HG02763 (cell line): ENCODE measurements around the gene HMGA1.

Source experiments
- ATAC-seq: cut with Tn5 transposase; IDR thresholded peaks from one replicate; pipeline ENCODE4 v1.9.1; 2021; ENCODE audit warnings: mild to moderate bottlenecking, moderate library complexity; ENCODE audit not compliant: unreplicated experiment

Gene HMGA1

DNA sequence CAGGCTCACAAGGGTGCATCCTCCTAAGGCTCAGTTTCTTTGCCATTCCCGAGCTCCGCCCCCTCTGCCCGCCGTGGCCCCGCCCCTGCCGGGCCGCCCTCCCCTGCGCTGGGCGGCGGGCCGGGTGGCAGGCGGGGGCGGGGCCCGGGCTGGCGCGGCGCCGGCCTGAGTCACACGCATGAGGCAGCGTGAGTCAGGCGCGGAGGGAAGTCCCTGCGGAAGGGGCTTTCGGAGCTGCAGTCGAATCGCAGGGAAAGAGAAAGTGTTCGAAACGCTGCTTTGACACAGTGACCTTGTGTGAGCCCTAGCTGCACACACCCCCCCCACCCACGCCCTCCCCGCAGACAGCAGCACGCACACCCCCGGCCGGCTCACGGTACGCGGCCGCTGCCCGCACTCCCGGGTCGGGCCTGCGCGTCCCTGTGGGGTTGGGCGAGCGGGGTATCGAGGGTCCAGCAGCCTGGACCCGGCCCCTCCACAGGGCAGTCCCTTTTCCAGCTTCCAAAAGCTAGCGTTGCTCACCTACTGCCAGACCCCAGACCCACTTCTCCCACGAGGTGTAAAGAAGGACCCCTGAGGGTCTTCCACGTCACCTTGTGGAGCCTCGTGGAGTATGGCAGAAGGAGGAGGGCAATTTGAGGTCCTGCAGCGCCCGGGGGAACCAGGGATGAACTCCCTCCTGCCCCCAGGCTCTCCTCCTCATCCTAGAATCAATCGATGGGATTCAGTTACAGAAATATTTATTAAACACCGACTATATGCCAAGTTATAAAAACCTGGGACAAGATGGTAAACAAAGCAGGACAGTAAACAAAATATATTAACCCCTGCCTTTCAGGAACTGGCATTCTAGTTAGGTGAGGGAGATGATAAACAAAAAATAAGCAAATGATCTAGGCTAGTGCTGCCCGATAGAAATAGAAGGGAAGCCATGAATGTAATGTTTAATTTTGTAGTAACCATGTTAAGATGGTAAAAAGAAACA, 12.4 kb upstream of the HMGA1 start:
- peak; percentile 90 for ATAC-seq

DNA sequence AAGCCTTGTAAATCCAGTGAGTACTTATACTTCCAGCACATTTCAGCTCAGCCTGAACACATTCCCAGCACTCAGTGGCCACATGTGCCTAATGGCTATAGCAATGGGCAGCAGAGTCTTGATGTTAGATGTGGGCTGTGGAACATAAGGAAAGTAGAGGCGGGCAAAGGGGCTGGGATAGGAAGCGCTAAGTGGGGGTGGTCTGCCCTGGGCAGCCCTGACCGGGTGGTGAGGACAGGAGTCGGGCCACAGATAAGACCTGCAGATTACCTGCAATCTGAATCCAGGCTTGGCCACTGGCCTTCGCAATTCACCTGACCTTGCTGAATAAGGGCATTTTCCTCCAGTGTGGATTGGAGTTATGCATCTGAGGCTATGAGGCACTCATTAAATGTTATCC, 11.1 kb upstream of the HMGA1 start:
- ATAC-seq: no peak

DNA sequence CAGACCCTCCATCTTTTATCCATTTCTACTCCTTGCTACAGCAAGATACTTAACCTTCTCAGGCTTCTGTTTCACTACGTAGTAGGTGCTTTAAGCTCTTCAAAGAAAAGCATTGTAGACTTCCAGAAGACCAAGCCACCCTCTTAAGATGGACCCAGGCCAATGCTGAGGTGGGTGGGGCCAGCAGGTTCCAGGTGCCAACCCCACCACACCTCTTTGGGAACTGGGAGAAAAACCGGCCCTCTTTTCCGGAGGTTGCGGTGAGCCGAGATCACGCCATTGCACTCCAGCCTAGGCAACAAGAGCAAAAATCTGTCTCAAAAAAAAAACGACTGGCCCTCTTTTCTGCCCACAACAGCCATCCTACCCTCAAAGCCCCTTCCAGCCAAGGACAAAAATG, 10.6 kb upstream of the HMGA1 start:
- ATAC-seq: no peak

DNA sequence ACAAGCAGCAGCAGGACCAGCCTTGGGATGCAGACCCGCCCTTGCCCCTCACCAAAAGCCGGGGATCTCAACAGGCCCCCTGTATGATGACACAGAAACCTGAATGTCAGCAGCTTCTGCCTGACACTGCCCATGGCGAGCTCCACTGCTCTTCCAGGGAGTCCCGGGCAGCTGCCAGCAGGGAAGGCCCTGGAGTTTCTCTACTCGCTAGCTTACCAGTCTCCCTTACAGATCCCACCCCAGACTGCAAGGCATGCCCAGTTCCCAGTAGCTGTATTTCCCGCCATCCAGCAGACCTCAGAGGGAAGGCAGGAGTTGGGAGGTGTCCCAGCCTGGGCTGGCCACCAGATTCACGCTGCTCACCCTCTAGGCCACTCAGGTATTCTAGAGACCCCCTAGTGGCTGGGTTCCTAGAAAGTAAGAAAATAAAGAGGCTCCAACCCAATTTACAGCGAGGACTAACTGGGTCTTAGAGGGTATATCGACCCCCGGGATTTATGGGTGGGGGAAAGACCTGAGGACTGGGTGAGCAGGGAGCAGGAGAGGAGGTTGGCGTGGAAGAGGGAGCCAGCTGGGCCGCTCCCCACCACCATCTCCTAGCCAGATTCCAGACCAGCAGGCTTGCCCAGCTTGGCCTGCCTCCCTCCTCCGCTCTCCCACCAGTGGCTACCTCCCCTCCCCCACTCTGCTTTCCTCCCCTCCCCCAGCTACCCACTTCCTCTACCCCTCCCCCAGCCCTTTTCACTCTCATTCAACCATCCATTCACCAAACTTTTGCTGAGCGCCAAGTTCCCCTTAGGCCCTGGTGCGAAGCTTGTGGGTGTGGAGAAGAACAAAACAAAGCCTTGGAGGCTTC, 9.7 kb upstream of the HMGA1 start:
- ATAC-seq: no peak

DNA sequence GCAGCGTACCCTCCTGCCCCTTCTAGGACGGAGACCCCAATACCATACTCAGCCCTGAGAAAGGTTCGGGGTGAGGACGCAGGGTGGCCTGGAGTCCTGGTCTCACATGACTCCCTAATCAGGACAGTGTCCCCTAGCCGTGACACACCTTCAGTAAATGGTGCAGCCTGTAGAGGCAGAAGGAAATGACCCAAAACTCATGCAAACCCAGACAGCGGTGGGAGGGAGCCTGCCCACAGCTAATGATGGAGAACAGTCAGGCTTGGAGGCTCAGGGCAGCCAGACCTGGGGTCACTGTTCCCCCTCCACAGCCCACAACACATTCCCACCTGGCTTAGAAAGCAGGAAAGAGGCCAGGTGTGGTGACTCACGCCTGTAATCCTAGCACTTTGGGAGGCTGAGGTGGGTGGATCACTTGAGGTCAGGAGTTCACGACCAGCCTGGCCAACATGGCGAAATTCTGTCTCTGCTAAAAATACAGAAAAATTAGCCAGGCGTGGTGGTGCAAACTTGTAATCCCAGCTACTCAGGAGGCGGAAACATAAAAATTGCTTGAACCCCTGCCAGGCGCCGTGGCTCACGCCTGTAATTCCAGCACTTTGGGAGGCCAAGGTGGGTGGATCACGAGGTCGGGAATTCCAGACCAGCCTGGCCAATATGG, 8.8 kb upstream of the HMGA1 start:
- no peak for ATAC-seq

DNA sequence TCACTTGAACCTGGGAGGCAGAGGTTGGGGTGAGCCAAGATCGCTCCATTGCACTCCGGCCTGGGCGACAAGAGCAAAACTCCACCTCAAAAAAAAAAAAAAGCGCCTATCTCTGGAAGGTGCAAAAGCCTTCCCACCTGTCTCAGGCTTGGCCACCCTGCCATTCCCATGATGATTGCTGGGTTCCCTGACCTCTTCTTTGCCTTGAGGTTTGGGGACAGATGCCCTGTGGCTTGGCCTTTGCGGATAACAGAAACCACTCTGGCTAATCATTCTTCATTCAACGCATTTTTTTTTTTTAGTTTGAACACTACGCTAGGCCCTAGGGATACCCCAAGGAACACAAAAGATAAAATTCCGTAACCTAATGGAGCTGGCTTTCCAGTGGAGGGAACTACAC, 6.8 kb upstream of the HMGA1 start:
- ATAC-seq: no peak

DNA sequence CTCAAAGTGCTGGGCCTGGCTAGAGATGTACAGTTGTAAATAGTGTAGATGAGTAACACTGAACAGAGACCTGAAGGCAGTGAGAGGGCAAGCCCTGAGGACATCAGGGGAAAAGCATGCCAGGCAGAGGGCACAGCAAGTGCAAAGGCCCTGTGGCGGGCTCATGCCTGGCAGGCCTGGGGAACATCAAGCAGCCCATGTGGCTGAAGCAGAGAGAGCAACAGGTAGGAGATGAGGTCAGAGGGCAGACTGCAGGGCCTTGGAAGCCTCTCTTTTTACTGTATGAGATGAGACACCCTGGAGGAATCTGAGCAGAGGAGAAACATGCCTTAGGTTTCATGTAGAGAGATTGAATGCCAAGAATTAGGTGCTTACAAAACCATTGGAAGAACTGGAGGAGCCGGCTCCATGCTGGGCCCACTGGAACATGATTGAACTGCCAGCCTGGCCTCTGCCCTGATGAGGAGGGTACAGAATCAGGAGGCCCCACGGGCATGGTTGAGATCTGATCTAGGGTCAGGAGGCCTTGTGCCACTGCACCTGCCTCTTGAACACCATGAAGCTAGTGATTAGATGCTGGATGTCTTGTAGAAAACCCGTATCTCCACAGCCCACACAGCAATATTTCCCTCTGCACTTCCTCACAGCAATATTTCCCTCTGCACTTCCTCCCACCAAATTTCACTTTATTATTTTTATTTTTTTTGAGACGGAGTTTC, 5.9 kb upstream of the HMGA1 start:
- no peak for ATAC-seq

DNA sequence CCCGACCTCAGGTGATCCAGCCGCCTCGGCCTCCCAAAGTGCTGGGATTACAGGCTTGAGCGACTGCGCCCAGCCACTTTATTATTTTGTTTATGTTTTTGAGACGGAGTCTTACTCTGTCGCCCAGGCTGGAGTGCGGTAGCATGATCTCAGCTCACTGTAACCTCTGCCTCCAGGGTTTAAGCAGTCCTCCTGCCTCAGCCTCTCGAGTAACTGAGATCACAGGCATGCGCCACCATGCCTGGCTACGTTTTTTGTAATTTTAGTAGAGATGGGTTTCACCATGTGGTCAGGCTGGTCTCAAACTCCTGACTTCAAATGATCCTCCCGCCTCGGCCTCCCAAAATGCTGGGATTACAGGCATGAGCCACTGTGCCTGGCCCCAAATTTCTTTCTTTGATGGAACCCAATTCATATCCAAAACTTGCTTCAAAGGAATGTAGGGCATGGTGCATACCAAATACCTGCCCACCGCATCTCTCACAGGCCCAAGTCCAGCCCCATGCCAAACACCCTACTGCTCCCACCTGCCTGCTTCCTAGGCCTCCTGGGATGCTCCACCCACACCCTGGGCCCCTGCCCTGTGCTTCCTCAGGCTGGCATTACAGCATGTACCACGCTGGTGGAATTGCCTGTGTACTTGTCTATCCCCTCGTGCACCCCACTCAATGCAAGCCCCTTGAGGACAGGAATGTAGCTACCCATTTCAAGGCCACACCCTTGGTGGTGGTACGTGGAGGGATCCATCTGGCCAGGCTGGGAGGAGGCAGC, 4.9 kb upstream of the HMGA1 start:
- no peak for ATAC-seq

DNA sequence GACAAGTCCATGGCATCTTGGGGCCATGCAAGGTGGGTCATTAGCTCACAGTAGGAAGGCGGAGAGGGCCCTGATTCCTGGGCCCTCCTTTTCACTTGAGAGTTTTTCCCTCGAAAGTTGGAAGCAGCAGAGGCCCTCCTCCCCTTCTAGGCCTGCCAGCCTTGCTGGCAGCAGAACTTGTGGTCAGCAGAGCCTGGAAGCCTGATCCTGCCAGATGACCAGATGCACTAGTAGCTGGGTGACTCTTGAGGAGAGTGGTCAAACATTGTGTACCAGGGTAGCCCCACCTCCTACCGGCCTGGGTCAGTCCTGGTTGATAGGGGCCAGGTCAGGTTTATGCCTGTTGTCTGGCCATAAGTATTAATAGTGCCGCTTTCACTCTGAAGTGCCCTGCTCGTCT, 3.8 kb upstream of the HMGA1 start:
- no peak for ATAC-seq

DNA sequence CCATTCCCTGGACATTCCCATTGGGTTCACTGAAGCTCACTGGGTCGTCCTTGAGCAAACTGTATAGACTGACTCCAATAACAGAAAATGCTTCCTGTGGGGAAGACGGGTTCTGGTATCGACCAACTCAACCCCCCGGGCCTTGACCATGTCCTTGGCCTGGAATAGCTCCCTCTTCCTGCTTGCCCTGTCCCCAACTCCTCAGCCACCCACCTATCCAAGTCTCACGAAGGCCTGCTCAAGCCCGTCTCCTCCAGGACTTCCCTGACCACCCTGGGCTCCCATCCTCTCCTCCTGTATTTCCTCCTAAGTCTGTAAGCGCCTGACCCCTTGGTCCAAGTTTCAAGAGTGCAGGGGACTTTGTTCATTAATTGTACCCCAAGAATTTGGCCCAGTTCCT, 2.8 kb upstream of the HMGA1 start:
- no peak for ATAC-seq

DNA sequence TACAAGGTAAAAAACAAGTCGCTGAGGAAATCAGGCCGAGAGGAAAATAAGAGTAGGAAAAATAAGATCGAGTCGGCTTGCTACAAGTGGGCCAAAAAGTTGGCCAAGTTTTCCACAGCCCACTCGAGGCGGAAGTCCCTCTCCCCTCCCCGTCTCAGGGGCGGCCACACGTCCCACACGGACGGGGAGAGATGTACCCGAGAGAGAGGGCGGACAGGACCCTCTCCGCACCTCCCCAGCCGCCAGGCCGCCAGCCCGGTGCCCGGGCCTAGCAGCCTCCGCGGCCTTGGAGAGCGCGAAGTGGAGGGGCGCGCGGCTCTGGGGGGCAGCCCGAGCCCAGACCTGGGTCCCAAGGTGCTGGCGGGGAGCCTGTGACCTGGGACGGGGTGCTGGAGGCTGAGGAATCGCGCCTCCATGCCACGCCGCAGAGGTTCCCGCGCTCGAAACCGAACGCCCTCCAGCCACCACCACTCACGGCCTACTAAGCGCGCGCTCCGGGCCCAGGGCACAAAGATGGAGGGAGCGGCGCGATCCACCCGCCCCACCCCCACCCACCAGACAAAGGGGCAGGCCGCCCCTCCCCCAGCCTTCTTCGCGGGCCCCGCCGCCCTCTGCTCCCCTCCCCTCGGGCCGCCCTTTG, 1.9 kb upstream of the HMGA1 start:
- ATAC-seq: no peak

DNA sequence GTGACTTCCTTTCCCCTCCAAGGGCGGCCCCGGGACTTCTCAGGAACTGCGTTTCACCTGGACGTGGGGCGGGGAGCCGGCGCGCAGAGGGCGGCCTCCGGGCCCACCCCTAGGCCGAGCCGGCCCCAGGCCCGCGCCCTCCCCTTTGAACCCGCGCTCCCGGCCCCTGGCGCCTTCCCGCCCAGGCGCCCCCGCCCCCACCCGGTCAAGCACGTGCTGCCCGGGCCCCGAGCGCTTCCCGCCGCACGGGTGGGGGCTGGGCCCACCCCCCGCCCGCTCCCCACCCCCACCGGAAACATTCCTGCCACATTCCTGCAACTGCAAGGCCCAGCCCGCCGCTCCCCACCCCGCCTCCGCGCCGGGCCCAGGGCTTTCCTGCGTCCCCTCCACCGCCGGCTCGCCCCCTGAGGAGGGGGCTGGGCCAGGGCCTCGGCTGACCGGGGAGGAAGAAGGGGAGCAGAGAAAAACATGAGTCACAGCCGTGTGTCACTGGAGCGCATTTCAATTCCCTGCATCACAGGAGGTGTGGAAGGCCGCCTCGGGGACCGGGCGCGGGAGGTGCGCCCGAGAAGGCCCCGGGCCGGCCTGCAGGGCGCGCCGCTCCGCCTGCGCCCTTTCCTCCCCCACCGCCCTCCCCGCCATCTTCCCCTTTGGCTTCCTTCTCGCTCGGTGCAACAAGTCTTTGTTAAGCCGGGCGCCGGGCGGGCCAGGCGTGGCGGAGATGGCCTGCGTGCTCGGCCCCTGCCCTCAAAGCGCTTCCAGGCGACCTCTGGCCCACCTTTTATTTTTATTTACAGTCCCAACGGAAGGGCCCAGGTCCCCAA, 1.2 kb upstream of the HMGA1 start:
- ATAC-seq: no peak

DNA sequence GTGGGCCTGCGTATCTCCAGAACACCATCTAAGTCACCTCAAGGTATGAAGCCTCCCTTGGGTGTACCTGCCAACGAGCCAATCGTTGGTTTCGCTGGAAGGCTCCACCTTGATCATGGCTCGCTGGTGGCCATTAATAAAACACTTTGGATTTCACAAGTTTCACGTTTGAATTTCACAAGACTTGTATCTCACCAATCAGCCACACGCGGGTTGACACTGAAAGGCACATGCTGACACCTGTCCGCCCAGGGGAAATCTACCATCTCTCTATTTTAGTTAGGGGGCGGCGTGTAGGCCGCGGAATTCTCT, 586 bp upstream of the HMGA1 start:
- peak; percentile 1 for ATAC-seq

DNA sequence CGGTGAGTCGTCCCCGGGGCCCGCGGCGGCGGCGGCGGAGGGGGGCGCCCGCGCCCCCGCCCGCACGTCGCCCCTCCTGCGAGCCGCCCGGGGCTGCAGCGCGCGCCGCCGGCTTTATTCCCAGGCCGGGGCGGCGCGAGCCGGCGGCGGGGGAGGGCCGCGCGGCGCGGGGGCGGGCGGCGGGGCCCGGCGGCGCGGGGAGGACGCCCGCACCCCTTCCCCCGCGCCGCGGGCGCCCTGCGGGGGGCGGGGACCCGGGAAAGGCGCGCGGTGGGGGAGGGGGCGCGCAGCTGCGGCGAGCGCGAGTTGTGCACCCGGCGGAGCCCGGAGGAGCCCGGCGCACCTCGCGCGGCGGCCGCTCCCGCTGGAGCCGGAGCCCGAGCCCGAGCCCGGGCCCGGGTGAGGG, 646 bp downstream of the HMGA1 start:
- peak; percentile 19 for ATAC-seq

DNA sequence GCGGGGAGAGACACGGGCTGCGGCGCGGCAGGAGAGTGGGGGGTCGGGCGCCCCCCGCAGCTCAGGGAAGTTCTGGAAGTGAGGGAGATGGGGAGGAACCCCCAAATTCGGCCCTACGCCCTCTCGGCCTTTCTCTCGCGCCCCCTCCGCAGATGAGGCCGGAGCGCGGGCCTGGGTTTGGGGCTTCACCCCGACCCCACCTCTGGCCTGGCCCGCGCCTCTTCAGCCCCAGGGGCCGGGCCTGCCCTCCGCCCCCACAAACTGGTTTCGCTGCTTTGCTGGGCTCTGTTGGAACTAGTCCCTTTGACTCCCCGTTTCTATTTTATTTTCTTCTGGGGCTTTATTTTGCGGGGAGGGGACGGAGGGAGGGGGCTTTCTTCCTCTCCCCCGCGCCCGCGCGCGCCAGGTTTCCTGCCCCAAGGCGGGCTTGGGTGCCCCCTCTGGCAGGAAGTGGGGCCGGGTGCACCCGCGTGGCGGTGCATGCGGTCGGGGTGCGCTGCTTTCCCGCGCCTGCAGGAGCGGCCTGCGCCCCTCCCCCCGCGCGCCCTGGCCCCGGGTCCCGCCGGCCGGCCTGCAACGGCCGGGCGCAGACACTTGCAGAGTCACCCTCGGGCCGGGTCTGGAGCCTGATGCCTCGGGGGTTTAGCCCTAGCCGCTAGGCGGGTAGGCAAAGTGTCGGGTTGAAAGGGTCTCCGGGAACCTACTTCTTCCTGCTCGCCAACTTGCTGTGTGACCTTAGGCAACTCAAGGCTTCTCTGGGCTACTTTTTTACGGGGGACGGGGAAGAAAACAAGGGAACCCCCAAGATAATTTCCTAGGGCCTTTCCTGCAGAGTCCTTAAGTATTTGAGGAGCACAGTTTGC, 1.3 kb downstream of the HMGA1 start:
- peak; percentile 0 for ATAC-seq

DNA sequence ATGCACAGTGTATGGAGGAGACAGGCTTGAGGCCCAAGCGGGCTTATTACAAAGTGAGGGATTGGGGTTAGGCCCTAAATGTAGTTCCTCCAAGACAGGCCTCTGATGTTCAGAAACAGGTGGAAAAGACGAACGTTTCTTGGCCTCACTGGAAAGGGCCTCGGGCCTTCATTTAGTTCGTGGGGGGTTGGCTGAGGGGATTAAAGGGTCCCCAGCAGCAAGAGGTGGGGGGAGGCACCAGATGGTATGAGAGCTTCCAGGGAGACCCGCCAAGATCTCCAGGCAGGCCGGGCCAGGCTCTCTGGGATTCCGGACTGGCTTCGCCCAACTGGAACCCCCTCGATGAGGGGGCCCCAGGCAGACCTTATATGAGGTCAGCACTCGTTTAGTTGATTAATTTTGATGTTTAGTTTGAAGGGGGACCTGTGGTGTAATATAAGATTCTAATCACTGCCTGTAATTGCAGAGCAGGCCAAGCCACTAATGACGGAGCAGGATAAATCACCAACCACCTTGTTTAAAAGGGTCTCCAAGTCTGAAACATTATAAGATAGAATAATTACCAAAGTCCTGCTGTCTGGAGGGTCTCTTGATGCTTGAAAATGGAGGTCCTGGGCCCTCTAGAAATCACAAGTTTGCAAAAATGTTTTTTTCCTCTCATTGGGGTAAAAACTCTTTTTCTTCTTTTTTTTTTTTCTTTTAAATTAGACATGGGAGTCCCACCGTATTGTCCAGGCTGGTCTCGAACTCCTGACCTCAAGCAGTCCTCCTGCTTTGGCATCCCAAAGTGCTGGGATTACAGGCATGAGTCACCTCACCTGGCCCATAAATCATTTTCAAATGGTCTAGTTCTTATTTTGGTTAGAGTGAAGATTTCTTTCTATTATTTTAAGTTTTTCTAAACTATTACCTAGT, 2.2 kb downstream of the HMGA1 start:
- no peak for ATAC-seq

DNA sequence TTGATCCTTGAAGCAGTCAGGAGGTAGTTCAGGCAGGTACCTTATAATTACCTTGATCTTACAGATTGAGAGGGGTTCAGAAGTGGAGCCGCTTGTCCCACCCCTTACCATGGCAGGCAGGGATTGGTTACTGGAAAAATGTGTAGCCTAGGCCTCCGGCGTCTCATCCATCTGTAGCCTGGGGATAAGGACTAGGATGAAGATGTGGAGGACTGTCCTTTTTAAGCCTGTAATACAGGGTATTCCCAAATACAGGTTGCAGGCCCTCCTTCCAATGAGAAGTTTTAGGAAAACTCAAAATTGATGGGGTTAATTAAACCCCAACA, 2.8 kb downstream of the HMGA1 start:
- no peak for ATAC-seq
